Mucosa of rectum (tissue), 2 donors: ENCODE results near the gene EIF2B5.

Source experiments
- H3K27ac ChIP-seq, 2 donors: one replicate each; pipeline ENCODE4 v1.7.0; 2013; ENCODE audit warnings: inconsistent platforms in 2 of 2, low read depth in 2 of 2, low read length in 2 of 2
- H3K27me3 ChIP-seq, 2 donors: one replicate each; pipeline ENCODE4 v1.7.0; 2013; ENCODE audit warnings: low read length in 2 of 2; ENCODE audit not compliant: control insufficient read depth in 2 of 2, insufficient read depth in 2 of 2
- H3K36me3 ChIP-seq, 2 donors: one replicate each; pipeline ENCODE4 v1.7.0; 2013; ENCODE audit warnings: low read length in 2 of 2; ENCODE audit not compliant: control insufficient read depth in 2 of 2, insufficient read depth in 2 of 2
- H3K4me1 ChIP-seq, 2 donors: one replicate each; pipeline ENCODE4 v1.7.0; 2013; ENCODE audit warnings: low read length in 2 of 2, mild to moderate bottlenecking in 1 of 2; ENCODE audit not compliant: control insufficient read depth in 2 of 2, insufficient read depth in 2 of 2
- H3K4me3 ChIP-seq, 2 donors: one replicate each; pipeline ENCODE4 v1.7.0; 2013; ENCODE audit warnings: low read length in 2 of 2
- H3K9ac ChIP-seq, 2 donors: one replicate each; pipeline ENCODE4 v1.7.0; 2013; ENCODE audit warnings: low read length in 2 of 2, low read depth in 1 of 2, mild to moderate bottlenecking in 1 of 2
- H3K9me3 ChIP-seq, 2 donors: one replicate each; pipeline ENCODE4 v1.7.0; 2013; ENCODE audit warnings: low read length in 2 of 2; ENCODE audit not compliant: control insufficient read depth in 2 of 2
- donor health status: healthy.
- donor health status: Normal muscosa, but diverticular disease.

EIF2B5 gene

GRCh38 chr3:184177767-184178306 lies 42.7 kb downstream of the EIF2B5 start:
- peaks cover 17 to 21% of the 10 kb centered on the region in 2 donors for H3K4me1 ChIP-seq
- no peaks in the 10 kb centered on the region for H3K27me3 ChIP-seq
- H3K9ac ChIP-seq, result no peak overlapping the region
- no peaks in the 10 kb centered on the region for H3K9me3 ChIP-seq
- peaks cover 47 to 60% of the 10 kb centered on the region in 2 donors for H3K36me3 ChIP-seq
- no peak overlapping the region for H3K27ac ChIP-seq
- no peak overlapping the region for H3K4me3 ChIP-seq

GRCh38 chr3:184178521-184179138 lies 43.5 kb downstream of the EIF2B5 start:
- peaks cover 17 to 21% of the 10 kb centered on the region in 2 donors for H3K4me1 ChIP-seq

GRCh38 chr3:184180165-184180564 lies 45.0 kb downstream of the EIF2B5 start:
- Histone ChIP-seq H3K27me3 (no peaks in the 10 kb centered on the region), H3K9ac (no peak overlapping the region), H3K9me3 (no peaks in the 10 kb centered on the region), H3K4me3 (no peak overlapping the region), H3K4me1 (peaks cover 19 to 22% of the 10 kb centered on the region in 2 donors), H3K27ac (no peak overlapping the region), H3K36me3 (peaks cover 51 to 67% of the 10 kb centered on the region in 2 donors)

More at GRCh38 chr3:184178521-184179138, 43.5 kb downstream of the EIF2B5 start:
- Histone ChIP-seq H3K36me3 (peaks cover 51 to 67% of the 10 kb centered on the region in 2 donors), H3K4me3 (no peak overlapping the region), H3K9me3 (no peaks in the 10 kb centered on the region), H3K27ac (no peak overlapping the region), H3K9ac (no peak overlapping the region), H3K27me3 (no peaks in the 10 kb centered on the region)

GRCh38 chr3:184181596-184181995 lies 46.4 kb downstream of the EIF2B5 start:
- Histone ChIP-seq H3K9ac (no peak overlapping the region), H3K36me3 (peaks cover 51 to 67% of the 10 kb centered on the region in 2 donors), H3K4me3 (no peak overlapping the region), H3K4me1 (peaks cover 18 to 19% of the 10 kb centered on the region in 2 donors), H3K9me3 (no peaks in the 10 kb centered on the region), H3K27me3 (no peaks in the 10 kb centered on the region), H3K27ac (no peak overlapping the region)

GRCh38 chr3:184183679-184184078 lies 48.5 kb downstream of the EIF2B5 start:
- Histone ChIP-seq H3K9me3 (no peaks in the 10 kb centered on the region), H3K27me3 (no peaks in the 10 kb centered on the region), H3K27ac (no peak overlapping the region), H3K4me3 (no peak overlapping the region), H3K4me1 (peaks cover 16 to 18% of the 10 kb centered on the region in 2 donors), H3K36me3 (peaks cover 48 to 54% of the 10 kb centered on the region in 2 donors), H3K9ac (no peak overlapping the region)

GRCh38 chr3:184184546-184185230 lies 49.5 kb downstream of the EIF2B5 start:
- H3K4me3 ChIP-seq, result no peak overlapping the region

GRCh38 chr3:184185461-184186183 lies 50.5 kb downstream of the EIF2B5 start:
- Histone ChIP-seq H3K27me3 (no peaks in the 10 kb centered on the region), H3K9me3 (no peaks in the 10 kb centered on the region), H3K4me3 (peak overlapping the region; percentile 98 to 99), H3K4me1 (peaks cover 16 to 18% of the 10 kb centered on the region in 2 donors), H3K9ac (peak overlapping the region; percentile 91 to 96), H3K27ac (peak overlapping the region; percentile 61 to 80), H3K36me3 (peaks cover 50 to 54% of the 10 kb centered on the region in 2 donors)

More at GRCh38 chr3:184184546-184185230, 49.5 kb downstream of the EIF2B5 start:
- H3K27ac ChIP-seq, result no peak overlapping the region
- peaks cover 50 to 54% of the 10 kb centered on the region in 2 donors for H3K36me3 ChIP-seq
- peaks cover 16 to 18% of the 10 kb centered on the region in 2 donors for H3K4me1 ChIP-seq
- H3K27me3 ChIP-seq, result no peaks in the 10 kb centered on the region
- H3K9ac ChIP-seq, result peak overlapping the region in 1 of 2 donors; percentile 71
- H3K9me3 ChIP-seq, result no peaks in the 10 kb centered on the region

GRCh38 chr3:184186184-184186901 lies 51.2 kb downstream of the EIF2B5 start, which contains the start of gene ABCF3:
ABCF3 (plus strand) TSS chr3:184186199; CDS start chr3:184186208, 9 bp downstream.
- Histone ChIP-seq H3K9ac (peak within 1 kb of the TSS; percentile 91 to 96), H3K27me3 (no peaks in the 10 kb centered on the region), H3K27ac (peak within 1 kb of the TSS; percentile 61 to 80), H3K36me3 (peaks cover 48 to 54% of the 10 kb centered on the region in 2 donors), H3K9me3 (no peaks in the 10 kb centered on the region), H3K4me1 (peaks cover 16 to 18% of the 10 kb centered on the region in 2 donors), H3K4me3 (peak within 1 kb of the TSS; percentile 98 to 99)

- H3K4me1 ChIP-seq, result peaks cover 16 to 18% of the 10 kb centered on the region in 2 donors
These were observed 51.7 kb downstream of the EIF2B5 start for GRCh38 chr3:184186902-184187207.

More at GRCh38 chr3:184186902-184187207, 51.7 kb downstream of the EIF2B5 start:
- Histone ChIP-seq H3K4me3 (peak overlapping the region; percentile 98 to 99), H3K36me3 (peaks cover 43 to 51% of the 10 kb centered on the region in 2 donors), H3K27me3 (no peaks in the 10 kb centered on the region), H3K9me3 (no peaks in the 10 kb centered on the region), H3K9ac (peak overlapping the region; percentile 91 to 96), H3K27ac (no peak overlapping the region)
